HG02623 (cell line): Measurements from ENCODE around the gene TMEM183A.

ENCODE experiments used
- ATAC-seq: cut with Tn5 transposase; IDR thresholded peaks from one replicate; pipeline ENCODE4 v1.9.1; 2021; ENCODE audit warnings: moderate library complexity; ENCODE audit not compliant: unreplicated experiment

TMEM183A gene

DNA sequence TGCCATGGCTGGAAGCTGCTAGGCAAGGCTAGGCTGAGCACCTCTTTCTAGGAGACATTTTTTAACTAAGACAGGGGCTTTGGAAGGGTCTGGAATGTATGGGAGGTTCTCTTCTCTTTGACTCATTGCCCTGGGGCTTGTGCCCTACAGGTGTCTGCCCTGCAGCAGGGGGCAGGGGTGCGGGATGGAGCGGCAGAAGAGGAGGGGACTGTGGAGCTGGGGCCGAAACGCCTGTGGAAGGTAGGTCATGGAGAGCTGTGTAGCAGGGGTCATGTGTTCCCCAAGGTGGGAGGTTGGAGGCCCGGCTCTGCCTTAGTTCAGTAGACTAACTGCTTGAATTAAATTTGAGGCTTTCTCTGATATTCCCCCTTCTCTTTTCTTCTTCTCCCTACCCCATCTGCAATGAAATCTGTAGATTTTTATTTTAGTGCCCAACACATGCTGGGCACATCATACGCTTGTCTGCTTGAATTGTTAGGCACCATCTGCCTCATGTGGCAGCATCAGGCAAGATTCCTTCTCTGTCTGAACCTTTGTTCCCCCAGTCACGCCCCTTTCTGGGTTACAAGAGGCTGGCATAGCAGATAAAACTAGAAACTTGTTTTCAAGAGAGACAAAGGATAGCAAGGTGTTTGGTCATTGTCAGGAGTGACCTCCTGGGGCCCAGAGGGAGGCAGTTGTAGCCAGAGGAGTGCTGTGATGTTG is 37.5 kb downstream of the TMEM183A start:
- ATAC-seq, result no peak

DNA sequence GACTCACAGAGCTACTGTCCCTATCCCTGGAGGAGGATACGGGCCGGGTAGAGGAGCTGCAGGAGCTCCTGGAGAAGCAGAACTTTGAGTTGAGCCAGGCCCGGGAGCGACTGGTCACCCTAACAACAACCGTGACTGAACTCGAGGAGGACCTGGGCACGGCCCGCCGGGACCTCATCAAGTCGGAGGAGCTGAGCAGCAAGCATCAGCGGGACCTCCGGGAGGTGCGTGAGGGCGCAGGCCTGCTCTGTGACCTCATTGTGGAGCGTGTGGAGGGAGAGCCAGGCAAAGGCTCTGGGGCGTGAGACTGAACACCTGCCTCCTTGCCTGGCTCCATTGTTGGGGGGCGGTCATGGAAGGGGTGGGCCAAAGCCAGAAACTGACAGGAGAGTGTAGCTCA is 38.2 kb downstream of the TMEM183A start:
- ATAC-seq, result no peak

DNA sequence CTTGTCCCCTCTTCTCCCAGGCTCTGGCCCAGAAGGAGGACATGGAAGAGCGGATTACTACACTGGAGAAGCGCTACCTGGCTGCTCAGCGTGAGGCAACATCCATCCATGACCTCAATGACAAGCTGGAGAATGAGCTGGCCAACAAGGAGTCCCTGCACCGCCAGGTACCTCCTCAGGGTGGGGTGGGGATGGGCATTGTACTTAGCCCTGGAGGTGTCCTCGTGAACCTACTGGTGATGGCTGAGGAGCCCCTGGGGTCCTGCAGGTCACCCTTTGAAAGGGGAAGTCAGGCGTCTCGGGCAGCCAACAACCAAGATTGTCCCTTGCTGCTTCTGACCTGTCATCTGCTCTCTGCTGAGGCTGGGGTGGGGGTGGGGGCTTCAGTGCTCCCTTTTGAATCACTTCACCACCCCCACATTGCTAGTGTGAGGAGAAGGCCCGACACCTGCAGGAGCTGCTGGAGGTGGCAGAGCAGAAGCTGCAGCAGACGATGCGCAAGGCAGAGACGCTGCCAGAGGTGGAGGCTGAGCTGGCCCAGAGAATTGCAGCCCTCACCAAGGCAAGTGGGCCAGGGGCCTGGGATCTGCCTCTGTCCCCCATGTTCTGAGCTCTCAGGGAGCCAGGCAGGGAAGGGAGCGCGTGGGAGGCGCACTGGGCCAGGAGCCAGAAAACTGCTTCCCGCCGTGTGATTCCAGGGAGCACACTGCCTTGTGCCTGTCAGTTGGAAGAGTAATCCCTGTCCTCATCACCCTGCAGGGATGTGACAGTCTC is 38.8 kb downstream of the TMEM183A start:
- no peak for ATAC-seq

DNA sequence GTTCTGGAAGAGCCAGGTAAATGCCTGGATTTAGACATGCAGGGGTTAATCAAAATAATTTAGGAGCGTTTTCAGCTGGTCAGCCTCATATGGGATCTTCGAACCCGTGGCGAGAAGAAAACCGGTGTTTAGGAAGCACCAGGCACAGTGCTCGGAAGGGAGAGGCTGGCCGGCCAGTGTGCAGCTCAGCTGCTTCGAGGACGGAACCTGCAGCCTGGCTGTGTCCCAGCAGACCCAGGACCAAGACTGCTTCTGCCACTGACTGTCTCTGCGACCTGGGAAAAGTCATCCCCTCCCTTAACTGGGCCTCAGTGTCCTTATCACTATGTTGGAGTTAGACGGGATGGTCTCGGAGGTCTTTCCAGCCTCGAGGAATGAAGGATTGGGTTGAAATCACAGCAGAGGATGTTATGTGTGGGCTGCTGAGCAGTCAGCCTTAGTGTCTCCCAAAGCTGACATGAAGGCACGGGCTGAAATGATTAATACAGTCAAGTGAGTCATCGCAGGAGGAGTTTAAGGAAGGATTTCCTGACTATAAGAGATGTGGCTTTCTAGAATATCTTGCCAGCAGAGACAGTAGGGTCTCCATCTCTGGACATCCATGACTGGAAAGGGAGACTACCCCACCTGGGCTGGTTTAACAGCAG is 39.9 kb downstream of the TMEM183A start:
- no peak for ATAC-seq

DNA sequence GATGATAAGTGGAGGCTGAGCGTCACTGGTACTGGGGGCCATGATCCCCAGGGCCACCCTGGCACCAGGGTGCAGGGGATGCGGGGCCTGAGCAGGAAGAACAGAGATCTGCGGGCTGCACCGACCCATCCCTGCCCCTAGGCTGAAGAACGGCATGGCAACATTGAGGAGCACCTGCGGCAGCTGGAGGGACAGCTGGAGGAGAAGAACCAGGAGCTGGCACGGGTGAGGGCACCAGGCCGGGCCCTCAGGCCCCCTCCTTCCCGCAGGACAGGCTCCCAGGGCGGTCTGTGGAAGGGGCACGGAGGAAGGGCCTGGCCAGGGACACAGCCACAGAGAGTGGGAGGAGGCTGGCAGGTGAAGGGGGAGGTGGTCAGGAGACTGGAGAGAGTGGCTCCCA is 40.9 kb downstream of the TMEM183A start:
- no peak for ATAC-seq

DNA sequence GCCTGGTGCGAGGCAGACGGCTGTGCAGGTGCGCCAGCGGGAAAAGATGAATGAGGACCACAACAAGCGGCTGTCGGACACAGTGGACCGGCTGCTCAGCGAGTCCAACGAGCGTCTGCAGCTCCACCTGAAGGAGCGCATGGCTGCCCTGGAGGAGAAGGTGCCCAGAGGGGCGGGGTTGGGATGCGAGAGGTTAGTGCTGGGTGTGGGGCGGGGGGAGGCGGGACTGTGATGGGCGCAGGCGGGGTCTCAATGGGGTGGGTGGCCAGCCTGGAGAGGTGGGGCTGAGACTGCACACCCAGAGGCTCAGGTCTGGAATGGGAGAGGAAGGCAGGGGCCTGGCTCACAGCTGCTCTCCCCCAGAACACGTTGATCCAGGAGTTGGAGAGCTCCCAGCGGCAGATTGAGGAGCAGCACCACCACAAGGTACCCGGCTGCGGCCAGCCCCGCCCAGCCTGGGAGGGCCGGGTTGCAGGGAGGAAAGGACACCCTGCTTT is 41.4 kb downstream of the TMEM183A start:
- ATAC-seq, result no peak

DNA sequence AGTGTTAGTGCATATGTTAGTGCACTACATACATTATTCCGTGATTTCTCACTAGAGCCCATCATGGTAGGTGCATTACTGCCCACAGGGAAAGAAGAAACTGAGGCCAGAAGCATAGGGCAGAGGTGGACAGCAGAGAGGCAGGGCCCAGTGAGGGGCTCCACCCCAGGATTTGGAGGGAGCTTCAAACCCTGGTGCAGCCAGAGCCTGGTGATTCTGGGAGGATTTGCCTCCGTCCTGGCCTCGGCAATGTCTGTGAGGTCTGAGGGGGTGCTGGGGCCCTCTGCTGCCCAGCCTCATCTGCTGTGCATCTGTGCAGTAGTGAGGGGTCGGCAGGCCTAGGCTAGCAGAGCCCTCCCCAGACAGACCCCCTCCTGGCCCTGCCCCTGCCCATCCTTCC is 41.9 kb downstream of the TMEM183A start:
- no peak for ATAC-seq

DNA sequence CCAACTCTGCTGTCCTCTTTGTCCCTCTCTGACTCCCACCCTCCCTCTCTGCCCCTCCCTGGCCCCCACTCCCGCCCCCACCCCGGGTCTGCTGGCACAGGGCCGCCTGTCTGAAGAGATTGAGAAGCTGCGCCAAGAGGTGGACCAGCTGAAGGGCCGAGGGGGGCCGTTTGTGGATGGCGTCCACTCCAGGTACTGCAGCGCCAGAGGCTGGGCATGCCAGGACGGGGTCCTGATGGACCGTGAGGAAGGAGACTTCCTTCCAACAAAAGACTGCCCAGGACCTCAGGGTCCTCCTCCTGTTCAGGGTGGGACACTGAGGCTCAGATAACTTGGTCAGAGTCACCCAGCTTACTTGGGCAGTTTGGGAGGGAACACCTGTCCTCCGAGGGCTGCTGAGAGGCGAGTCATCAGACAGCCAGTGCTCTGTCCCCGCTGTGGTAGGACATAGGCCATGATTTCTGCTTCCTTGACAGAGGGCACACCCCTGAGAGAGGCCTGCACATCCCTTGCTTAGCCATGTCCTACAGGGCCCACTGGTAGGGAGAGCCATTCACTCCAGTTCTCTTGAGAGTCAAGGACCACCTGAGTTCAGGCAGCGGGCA is 42.5 kb downstream of the TMEM183A start:
- no peak for ATAC-seq

DNA sequence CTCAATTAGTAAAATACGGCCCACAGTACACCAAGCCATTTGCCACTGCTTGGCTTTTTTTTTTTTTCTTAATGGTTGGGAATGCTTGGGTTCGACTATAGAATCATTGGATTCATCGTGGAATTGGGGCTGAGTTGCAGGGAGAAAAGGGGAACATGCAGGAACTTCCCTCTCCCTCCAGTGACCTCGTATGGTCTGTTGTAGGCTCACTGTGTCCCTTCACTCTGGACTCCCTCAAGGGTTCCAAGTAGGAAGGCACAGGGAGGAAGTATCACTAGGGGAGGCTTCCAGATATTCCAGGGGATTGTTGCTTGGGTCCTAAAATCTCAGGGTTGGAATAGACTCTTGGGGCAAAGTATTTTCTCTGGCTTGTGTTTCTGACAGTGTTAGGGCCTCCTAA is 43.7 kb downstream of the TMEM183A start:
- no peak for ATAC-seq

DNA sequence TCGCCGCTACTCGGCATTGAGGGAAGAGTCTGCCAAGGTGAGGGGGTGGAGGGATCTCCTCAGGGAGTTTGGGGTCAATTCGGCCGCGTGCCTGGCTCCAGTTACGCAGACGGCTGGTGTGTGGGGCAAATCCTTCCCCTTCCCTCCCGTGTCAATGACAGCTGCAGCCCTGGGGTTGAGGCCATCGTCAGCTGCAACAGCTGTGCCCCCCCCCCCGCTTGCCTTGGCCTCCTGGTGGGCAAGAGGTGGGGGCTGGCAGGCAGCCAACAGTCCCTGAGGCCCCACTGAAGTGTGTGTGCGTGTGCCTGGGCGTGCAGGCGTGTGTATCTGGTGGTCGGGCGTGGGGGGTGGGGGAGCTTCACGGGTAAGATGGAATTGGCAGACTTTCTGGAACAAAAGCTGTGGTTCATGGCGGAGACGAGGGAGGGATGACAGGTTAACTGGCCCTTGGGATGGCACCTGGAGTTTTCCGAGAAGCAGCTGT is 44.7 kb downstream of the TMEM183A start:
- no peak for ATAC-seq

DNA sequence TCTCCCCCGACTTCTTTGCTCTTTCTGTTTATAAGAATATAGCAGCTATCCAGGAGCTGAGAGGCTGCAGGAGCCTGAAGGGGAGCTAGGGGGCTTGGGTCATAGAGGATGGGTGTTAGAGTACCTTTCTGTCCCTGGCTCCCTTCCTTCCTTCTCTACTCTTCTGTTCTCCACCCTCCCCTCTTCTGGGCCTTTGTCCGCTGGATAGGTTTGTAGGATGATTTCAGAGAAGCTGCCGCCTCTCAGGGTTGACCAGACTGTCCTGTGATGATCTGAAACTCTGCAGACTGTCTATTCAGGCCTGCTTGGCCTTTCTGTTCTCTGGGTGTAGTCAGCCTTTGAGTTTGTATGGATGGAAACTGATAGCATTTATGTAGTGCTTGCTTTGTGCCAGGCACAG is 45.4 kb downstream of the TMEM183A start:
- ATAC-seq, result no peak

DNA sequence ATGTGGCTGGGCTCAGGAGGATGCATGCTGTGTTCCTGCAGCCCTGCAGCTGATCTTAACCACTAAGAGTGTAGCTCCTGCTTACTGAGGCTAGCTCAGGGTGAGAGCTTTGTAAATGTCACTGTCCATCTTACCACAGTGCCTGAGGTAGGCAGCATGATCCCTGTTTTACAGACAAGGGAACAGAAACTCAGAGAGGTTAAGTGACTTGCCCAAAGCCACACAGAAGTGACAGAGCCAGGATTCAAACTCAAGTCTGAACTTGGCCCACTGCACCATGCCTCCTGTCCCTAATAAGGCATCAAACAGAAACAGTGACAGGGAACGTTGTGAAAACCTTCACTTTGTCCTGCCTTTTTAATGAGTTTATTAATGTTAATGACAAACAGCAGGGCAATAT is 47.0 kb downstream of the TMEM183A start:
- no peak for ATAC-seq

DNA sequence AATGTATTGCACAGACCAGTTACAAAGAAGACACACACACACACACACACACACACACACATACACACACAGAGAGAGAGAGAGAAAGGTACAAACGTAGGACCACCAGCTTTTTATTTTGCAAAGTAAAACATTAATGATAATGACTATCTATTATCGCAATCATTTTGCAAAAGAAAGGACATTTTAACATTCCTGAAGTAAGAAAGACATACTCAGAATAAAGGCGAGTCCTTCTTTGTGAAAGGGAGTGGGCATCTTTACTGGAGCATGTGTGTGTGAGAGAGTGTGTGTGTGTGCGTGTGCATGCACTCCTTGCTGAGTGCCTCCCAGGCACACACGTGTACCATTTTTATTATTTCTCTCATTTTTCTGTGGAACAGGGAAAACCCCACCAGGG is 47.5 kb downstream of the TMEM183A start:
- no peak for ATAC-seq

DNA sequence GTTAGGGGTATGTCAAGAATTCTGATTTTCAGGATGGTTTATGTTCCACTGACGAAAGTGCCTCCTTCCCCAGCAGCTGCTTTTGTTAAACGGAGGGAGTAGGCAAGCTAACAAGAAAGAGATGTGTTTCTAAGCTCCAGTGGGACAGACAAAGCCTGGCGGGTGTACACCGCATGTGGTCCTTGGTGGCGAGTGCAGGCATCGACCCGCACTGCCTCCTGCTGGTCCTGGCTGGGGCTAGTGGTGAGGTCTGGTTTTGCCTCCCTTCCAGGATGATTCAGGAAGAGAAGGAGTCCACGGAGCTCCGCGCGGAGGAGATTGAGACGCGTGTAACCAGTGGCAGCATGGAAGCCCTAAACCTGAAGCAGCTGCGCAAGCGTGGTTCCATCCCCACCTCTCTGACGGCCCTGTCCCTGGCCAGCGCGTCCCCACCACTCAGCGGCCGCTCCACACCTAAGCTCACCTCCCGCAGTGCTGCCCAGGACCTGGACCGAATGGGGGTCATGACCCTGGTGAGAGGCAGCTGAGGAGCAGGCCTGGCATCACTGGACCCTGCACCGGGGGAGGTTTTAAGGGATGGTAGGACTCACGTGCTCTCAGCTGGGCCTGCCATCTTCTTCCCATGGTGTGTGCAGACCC is 48.1 kb downstream of the TMEM183A start:
- no peak for ATAC-seq

DNA sequence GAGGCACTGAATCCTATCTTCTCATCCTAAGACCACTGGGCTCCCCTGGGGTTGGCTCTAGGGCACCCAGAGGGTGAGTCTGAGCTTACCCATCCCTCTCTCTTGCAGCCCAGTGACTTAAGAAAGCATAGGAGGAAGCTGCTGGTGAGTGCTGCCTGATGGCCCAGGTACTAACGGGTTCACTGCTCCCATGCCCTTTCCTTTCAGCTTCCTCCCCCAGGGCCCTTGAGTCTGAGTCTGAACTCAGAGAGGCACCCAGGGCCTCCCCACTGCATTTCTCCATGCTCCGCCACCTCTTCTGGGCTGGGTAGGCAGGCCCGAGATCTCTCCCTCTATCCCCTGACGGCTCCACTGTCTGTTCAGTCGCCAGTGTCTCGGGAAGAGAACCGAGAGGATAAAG is 48.8 kb downstream of the TMEM183A start:
- ATAC-seq, result no peak

DNA sequence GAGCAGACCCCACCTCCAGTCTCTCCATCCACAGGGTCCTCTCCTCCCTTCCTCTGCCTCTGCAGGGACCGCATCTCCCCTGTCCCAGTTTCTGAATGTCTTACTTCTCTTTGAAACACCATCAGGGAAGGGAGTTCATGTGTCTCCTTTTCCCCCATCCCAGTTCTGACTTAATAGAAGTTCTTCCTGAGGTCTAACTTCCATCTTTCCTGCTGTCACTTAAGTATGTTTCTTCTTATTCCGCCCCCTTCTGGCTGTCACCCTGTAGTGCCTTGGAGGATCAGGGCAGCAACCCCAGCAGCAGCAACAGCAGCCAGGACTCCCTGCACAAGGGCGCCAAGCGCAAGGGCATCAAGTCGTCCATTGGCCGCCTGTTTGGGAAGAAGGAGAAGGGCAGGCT is 49.3 kb downstream of the TMEM183A start:
- no peak for ATAC-seq

DNA sequence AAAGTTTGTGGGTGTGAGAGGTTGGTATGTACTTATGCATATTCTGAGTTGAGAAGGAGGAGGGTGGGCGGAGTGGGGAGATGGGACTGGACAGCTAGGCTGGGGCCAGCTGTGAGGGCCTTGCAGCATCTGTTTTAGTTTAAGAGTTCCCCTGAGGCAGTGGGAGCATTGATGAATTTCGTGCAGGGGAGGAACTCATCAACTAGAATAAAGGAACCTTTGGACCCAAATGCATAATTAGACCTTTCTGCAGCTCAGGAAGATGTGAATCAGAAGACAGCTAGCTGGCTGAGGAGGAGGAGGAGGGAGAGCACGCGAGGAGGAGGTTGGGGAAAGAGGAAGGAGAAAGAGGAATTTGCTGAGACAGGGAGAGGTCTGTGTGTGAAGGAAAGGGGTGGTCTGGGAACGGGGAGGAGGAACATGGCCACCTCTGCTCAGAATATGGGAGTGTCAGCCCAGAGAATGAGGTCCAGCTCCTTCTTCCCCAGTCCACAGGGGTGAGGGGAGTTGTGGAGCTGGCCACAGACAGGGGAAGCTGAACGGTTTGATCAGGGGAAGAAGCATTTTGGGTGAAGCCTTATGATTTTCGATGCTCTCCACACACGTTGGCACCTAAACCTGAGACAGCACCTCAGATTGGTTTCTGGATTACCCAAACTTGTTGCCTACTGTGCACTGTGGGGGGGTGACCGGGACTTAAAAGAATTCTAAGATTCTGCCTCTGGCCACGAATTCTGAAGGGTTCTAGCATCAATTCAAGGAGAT is 50.9 kb downstream of the TMEM183A start:
- no peak for ATAC-seq

DNA sequence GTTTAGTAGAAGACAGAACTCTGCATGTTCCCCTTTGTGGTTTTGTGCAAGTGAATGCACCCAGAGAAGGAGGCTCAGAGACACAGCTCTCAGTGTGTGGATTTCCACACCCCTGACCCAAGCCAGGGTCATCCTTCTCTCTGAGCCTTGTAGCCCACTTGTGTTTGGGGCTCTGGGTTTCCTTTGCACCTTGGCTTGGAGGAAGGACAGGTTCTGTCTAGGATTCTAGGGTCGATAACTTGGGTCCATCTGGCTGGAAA is 51.4 kb downstream of the TMEM183A start:
- ATAC-seq, result no peak

DNA sequence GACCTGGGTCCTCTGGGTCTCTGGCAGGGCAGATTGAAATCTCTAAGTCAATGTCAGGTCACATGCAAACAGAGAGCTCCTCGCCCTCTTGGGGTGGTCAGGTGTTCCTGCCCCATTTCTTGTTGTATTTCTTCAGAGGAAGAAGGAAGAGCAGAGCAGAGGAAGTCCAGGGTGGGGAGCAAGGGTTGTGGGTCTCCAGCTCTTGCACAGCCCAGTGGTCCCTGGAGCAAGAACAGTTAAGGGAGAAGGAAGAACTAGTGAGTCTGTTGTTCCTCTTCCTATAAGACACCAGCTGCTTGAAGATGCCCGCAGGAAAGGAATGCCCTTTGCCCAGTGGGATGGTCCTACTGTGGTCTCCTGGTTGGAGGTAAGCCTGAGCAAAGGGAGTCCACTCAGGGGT is 52.3 kb downstream of the TMEM183A start:
- no peak for ATAC-seq

DNA sequence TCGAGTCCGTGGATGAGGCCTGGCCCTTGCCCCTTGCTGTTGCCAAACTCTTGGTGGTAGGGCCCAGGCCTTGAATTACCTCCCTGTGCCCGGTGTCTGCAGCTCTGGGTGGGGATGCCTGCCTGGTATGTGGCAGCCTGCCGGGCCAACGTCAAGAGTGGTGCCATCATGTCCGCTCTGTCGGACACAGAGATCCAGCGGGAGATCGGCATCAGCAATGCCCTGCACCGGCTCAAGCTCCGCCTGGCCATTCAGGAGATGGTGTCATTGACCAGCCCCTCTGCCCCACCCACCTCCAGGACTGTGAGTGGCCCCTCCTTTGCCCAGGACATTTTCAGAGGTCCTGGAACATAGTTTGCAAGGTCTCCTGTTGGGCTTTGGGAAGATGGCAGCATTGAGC is 52.9 kb downstream of the TMEM183A start:
- ATAC-seq, result no peak
